Gastroesophageal sphincter (tissue), 3 donors: ENCODE measurements around the gene B3GNT2.

Experiments
- EP300 ChIP-seq: sonication (generic); formaldehyde crosslinking; IDR thresholded peaks from one replicate; pipeline ENCODE4 v1.6.1; 2017; ENCODE audit warnings: antibody characterized with exemption, mild to moderate bottlenecking
- POLR2A ChIP-seq, 2 donors: fragments of 450-650 bp; IDR thresholded peaks; one replicate each; pipeline ENCODE4 v1.6.1; 2017; ENCODE audit warnings: antibody characterized with exemption in 2 of 2, mild to moderate bottlenecking in 2 of 2, moderate library complexity in 1 of 2
- POLR2AphosphoS5 ChIP-seq: sonication (generic); formaldehyde crosslinking; IDR thresholded peaks from one replicate; pipeline ENCODE4 v1.6.1; 2017; ENCODE audit warnings: antibody characterized with exemption
- TF ChIP-seq, protein P1 (sequence below), 4 experiments: fragments of 200-600 bp in 2 of 4; fragments of 450-650 bp in 2 of 4; sonication (generic) in 1 of 4; IDR thresholded peaks; one replicate each; pipeline ENCODE4 v1.5.1; 2017 to 2019; ENCODE audit warnings: antibody characterized with exemption in 4 of 4, mild to moderate bottlenecking in 2 of 4, moderate library complexity in 2 of 4

DNA sequence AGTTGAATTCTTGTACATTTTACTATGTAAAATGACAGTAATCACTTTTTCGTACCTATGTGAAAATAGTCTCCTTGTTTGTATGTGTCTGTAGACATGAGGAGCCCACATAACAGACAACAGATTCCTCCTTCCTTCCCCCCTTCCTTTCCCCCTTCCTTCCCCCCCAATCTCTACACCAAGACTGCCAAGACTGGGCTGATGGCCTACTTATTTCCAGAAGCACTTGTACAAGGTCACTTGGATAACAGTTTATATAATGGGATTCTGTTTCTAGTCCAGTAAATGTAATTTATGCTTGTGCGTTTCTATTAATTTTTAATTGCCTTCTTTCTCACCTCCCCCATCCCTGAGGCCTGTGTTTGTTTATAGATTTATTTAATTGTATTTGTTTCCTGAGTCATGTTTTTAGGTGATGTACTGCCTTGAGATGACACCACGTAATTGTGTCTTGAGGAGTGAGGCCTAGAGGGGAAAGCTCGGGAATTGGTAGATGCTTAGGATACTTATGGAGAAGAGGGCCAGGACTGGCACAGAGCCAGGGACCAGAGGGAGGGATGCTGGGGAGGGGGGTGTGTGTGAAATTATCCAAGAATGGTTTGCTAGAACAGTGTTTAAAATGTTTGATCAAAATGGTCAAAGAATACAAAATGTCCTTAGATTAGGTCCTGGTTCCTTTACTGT is 12.3 kb downstream of the B3GNT2 start:
- TF ChIP-seq EP300 (no peak), POLR2AphosphoS5 (no peak), POLR2A (IDR thresholded peaks at IDR 0.05) (no peak)
- TF ChIP-seq, protein P1, sequence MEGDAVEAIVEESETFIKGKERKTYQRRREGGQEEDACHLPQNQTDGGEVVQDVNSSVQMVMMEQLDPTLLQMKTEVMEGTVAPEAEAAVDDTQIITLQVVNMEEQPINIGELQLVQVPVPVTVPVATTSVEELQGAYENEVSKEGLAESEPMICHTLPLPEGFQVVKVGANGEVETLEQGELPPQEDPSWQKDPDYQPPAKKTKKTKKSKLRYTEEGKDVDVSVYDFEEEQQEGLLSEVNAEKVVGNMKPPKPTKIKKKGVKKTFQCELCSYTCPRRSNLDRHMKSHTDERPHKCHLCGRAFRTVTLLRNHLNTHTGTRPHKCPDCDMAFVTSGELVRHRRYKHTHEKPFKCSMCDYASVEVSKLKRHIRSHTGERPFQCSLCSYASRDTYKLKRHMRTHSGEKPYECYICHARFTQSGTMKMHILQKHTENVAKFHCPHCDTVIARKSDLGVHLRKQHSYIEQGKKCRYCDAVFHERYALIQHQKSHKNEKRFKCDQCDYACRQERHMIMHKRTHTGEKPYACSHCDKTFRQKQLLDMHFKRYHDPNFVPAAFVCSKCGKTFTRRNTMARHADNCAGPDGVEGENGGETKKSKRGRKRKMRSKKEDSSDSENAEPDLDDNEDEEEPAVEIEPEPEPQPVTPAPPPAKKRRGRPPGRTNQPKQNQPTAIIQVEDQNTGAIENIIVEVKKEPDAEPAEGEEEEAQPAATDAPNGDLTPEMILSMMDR (IDR thresholded peaks at IDR 0.05), result no peak
